HG03565 (cell line): ENCODE data around the gene RAB13.
"Not testable (repeated sequence)": the region's sequence is repeated elsewhere in the genome, so short reads cannot be mapped to it uniquely, and the experiment has no call there.

Experiments used
- ATAC-seq: cut with Tn5 transposase; IDR thresholded peaks from one replicate; pipeline ENCODE4 v1.9.1; 2021; ENCODE audit warnings: mild to moderate bottlenecking, moderate library complexity; ENCODE audit not compliant: unreplicated experiment

RAB13 gene

DNA sequence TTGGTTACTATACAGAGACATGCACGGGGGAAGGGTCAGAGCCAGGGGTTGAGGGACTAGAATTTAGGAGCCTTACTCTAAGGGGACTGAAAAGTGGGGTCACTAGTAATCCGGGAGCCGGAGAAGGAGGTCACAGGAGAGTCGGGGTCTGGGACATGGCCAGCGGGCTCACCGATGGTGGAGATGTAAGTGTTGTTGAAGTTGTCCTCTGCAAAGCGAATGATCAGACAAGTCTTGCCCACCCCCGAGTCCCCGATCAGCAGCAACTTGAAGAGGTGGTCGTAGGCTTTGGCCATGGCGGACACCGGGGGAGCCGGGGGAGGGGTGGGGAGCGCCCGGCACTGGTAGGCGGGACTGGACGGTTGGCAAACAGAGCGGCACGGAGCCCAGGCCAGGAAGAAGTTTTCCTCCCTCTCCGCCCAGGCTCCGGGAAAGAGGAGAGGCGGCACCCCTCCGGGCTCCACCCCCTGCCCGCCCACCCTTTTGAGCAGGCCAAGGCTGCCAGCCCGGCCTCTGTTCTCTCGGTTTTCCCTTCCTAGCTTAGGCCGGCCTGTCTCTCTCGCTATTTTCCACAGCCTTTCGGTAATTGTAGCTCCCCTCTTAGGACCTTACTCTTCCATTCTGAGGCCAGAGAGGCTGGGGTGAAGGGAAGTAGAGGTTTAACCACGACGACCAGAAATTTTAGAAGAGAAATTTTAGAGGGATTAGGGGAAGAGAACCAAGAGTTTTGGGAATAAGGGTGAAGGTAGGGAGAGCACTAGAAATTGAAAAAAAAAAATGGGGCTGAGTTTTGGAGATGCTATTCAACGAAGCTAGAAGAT is at the start of gene RAB13:
Gene RAB13, minus strand, starts transcription at position 399 of the 821 bp plus-strand sequence. Its CDS starts 103 bp downstream, at position 296.
- ATAC-seq = no peak

GRCh38 chr1:154033697-154034096 is 47.6 kb upstream of the RAB13 start:
- ATAC-seq = not testable (repeated sequence)

GRCh38 chr1:154019940-154020339 is 33.8 kb upstream of the RAB13 start:
- no peak for ATAC-seq

GRCh38 chr1:154019269-154019668 is 33.1 kb upstream of the RAB13 start:
- ATAC-seq = no peak

DNA sequence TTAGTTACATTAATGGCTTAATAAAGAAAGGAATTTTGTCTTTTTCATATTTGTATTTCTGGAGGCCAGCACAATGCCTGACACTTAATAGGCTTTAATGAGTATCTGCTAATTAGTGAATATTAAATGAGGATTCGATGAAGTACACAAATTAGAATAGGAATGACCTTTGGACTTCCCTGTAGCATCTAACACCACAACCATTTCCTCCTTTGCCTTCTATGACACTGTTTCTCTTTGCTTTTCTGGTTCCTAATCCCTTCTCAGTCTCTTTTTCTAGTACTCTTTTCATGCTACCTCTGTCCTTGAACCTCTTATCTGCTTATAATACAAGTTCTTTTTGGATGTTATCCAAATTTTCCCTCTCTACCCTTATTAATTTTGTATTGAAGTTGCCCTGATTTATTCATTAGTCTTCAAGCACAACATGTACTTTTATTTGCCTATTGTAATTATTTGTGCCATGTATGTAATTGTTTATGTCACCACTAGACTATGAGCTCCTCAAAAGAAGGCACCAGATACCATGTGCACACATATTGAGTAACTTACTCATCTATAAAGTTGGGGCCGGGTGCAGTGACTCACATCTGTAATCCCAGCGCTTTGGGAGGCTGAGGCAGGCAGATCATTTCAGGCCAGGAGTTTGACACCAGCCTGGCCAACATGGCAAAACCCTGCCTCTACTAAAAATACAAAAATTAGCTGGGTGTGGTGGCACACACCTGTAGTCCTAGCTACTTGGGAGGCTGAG is 28.2 kb upstream of the RAB13 start:
- no peak for ATAC-seq

DNA sequence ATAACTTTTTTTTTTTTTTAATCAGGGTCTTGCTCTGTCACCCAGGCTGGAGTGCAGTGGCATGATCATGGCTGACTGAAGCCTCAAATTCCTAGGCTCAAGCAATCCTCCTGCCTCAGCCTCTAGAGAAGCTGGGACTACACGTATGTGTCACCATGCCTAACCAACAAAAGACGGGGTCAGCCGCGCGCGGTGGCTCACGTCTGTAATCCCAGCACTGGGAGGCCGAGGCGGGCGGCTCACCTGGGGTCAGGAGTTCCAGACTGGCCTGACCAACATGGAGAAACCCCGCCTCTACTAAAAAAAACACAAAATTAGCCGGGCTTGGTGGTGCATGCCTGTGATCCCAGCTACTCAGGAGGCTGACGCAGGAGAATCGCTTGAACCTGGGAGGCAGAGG is 26.4 kb upstream of the RAB13 start:
- not testable (repeated sequence) for ATAC-seq

DNA sequence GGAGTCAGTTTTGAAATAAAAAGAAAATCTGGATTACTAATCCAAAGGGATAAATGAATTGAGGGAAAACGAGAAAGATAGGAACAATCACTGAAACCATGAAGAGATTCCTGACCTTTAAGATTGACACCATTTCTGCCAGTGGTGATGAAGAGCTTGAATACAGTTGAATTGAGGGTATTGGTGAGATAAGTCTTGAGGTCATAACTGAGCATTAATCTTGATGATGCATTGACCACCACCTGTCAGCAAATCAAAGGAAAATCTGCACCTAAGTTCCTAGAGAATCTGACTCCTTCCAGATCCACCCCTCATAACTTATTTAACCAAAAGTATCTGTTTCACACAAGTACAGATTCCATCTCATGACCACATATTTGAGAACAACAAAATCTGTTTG is 26.0 kb upstream of the RAB13 start:
- no peak for ATAC-seq

DNA sequence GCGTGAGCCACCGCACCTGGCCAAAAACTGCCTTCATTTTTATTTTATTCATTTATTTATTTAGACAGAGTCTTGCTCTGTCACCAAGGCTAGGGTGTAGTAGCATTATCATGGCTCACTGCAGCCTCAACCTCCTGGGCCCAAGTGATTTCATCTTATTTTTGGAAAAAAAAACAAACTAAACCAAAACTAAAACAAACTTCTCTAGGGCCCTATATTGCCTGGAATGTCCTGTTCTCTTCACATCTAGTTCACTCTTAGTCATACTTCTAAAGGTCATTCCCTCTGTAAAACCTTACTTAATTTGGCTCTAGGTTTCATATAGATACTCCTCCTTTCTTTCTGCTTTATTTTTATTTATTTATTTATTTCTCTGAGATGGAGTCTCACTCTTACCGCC is 20.0 kb upstream of the RAB13 start:
- ATAC-seq = no peak

DNA sequence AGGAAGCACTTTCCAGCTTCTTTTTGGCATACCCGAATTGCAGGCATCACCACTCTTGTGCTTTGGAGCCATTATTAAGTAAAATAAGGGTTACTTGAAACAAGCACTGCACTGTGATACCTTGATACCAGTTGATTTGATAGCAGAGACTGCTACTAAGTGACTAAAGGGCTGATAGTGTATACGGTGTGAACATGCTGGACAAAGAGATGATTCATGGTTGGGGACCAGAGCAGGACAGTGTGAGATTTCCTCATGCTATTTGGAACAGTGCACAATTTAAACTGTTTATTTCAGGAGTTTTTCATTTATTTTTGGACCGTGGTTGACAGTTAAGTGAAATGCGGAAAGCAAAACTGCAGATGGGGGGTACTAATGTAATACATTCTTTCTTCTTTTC is 14.3 kb upstream of the RAB13 start:
- ATAC-seq = no peak

- ATAC-seq = not testable (repeated sequence)
These were observed 10.7 kb upstream of the RAB13 start for GRCh38 chr1:153996882-153997281.

DNA sequence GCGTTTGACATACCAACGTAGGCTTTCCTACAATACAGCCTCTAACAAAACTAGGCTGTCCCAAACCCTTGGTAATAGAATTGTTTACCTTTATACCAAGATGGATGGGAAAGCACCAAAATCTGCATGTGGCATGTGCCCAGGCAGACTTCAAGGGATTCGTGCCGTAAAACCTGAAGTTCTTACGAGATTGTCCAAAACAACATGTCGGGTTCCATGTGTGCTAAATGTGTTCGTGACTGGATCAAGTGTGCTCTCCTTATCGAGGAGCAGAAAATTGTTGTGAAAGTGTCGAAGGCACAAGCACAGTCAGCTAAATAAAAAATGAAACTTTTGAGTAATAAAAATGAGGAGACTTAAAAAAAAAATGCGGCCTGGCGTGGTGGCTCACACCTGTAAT is 9.5 kb upstream of the RAB13 start:
- no peak for ATAC-seq

- no peak for ATAC-seq
These were observed 9.1 kb upstream of the RAB13 start for GRCh38 chr1:153995202-153995601.

DNA sequence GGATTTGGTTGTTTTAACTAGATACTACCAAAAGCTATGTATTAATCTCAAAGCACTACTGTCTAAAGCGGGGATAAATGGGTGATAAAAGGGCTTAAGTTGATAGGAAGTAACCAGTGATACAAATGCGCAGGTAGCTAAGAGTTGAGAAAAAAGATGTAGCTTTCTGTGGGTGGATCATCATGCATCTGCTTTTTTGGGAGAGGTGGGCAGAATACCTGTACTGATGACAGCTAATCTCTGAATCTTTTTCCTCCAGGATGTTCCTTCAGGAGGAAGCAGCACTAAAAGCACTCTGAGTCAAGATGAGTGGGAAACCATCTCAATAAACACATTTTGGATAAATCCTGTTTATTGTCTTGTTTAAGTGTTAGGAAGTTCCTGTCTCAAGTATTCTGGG is 5.7 kb upstream of the RAB13 start:
- ATAC-seq = no peak

GRCh38 chr1:153991151-153991630 is 5.1 kb upstream of the RAB13 start:
- no peak for ATAC-seq

GRCh38 chr1:153990468-153991150 is 4.5 kb upstream of the RAB13 start, which contains the start of gene RPS27:
Gene RPS27 (plus strand): TSS chr1:153990762. CDS start chr1:153990797, 35 bp downstream.
- peak; percentile 80 for ATAC-seq

DNA sequence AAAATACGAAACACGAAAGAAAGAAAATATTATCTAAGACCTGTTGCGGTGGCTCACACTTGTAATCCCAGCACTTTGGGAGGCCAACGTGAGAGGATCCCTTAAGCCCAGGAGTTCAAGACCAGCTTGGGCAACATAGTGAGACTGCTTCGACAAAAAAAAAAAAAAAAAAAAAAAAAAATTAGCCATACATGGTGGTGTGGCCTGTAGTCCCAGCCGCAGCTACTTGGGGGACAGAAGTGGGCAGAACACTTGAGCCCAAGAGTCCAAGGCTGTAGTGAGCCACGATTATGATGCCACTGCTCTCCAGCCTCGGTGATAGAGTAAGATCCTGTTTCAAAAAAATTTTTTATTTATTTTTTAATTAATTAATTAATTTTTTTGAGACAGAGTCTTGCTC is 1.5 kb upstream of the RAB13 start:
- no peak for ATAC-seq

- no peak for ATAC-seq
These were observed 712 bp downstream of the RAB13 start for GRCh38 chr1:153985341-153985912.

DNA sequence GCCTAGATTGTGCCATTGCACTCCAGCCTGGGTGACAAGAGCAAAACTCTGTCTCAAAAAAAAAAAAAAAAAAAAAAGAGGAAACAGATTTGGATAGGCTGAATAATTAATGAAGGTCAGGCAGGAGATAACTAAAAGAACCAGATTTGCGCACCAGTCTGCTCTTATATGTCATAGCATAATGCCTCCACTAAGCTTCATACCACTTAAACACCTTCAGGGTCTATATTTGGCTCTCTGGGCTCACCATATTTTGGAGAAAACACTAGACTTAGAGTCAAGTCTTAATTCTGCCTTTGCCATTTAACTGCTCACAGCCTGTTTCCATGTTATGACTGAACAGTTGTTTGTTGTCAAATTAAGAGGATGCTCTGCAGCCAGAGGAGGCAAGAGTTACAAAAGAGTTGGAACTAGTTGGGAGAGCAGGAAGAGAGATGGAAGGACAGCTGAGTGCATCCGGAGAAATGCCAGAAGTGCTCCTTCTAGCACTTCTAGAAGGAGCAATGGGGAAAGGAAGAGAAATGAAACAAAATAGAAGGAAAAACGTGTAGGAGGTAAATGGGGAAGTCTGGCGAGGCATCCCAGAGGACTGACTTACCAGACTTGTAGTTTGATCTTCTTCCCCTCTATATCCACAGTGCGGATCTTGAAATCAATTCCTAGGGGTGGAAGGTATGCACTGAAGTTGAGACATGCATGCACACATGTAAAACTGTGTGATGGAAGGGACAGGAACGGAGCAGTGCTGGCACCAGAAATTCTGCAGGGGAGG is 1.8 kb downstream of the RAB13 start:
- ATAC-seq = no peak

- ATAC-seq = not testable (repeated sequence)
These were observed 4.4 kb downstream of the RAB13 start for GRCh38 chr1:153981735-153982134.

DNA sequence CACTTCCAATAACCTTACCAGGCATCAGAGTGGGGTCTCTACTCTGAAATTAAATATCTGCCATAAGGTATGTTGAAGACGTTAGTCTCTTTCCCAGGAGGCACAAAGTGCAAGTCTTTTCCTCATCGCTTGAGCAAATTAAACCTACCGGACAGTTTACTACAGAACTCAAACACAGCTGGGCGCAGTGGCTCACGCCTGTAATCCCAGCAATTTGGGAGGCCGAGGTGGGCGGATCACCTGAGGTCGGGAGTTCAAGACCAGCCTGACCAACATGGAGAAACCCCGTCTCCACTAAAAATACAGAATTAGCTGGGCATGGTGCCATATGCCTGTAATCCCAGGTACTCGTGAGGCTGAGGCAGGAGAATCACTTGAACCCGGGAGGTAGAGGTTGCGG is 7.0 kb downstream of the RAB13 start:
- ATAC-seq = not testable (repeated sequence)
